ENCODE data around the gene IFNA7.

- TF ChIP-seq CTCF (IDR thresholded peaks at IDR 0.05) (no peak), POLR2A (IDR thresholded peaks at IDR 0.05) (no peak)
These were observed 27.3 kb downstream of the IFNA7 start for GRCh38 chr9:21174671-21175070.

All from Peyer's patch (tissue), 4 donors.